M059J (cell line): ENCODE data around the gene NGF. TPM values are rescaled to one million over a fixed set of nuclear protein-coding genes. Genes with fewer than 3 reads are reported as not detected.

ENCODE experiments used
- DNase-seq: peaks from one replicate; pipeline ENCODE4 v3.0.0-alpha.2; 2012; ENCODE audit warnings: low read depth
- total RNA-seq: library from RNA; depleted of rRNA; stranded (reverse); fragments of >200 nt; shearing (Covaris generic); gene quantifications from 2 replicates; pipeline ENCODE4 v1.2.3, GENCODE V29; 2014

Gene NGF
- total RNA-seq, 1 experiment from 2014 or later = 7.6 TPM

- DNase-seq = no peak
These were observed 54.8 kb downstream of the NGF start for GRCh38 chr1:115283249-115283648.

- DNase-seq = no peak
These were observed 55.2 kb downstream of the NGF start for GRCh38 chr1:115282807-115283208.

GRCh38 chr1:115281143-115281542, 56.9 kb downstream of the NGF start:
- no peak for DNase-seq

GRCh38 chr1:115280064-115280463, 58.0 kb downstream of the NGF start:
- DNase-seq = peak; percentile 24

- no peak for DNase-seq
These were observed 59.8 kb downstream of the NGF start for GRCh38 chr1:115278211-115278610.

GRCh38 chr1:115277276-115277675, 60.8 kb downstream of the NGF start:
- DNase-seq = peak; percentile 70

GRCh38 chr1:115275216-115275615, 62.8 kb downstream of the NGF start:
- peak; percentile 38 for DNase-seq

GRCh38 chr1:115274467-115274866, 63.6 kb downstream of the NGF start:
- no peak for DNase-seq

GRCh38 chr1:115266729-115267421, 71.2 kb downstream of the NGF start:
- no peak for DNase-seq

- DNase-seq = no peak
These were observed 73.0 kb downstream of the NGF start for GRCh38 chr1:115265099-115265498.

GRCh38 chr1:115262886-115263285, 75.2 kb downstream of the NGF start:
- no peak for DNase-seq

GRCh38 chr1:115261496-115261895, 76.6 kb downstream of the NGF start:
- no peak for DNase-seq

GRCh38 chr1:115258302-115258866, 79.7 kb downstream of the NGF start:
- DNase-seq = peak; percentile 65

GRCh38 chr1:115257591-115257990, 80.5 kb downstream of the NGF start:
- no peak for DNase-seq

GRCh38 chr1:115255154-115255553, 82.9 kb downstream of the NGF start:
- peak; percentile 34 for DNase-seq

- no peak for DNase-seq
These were observed 85.5 kb downstream of the NGF start for GRCh38 chr1:115252585-115252984.

GRCh38 chr1:115251856-115252255, 86.2 kb downstream of the NGF start:
- peak; percentile 81 for DNase-seq

- peak; percentile 31 for DNase-seq
These were observed 86.7 kb downstream of the NGF start for GRCh38 chr1:115251340-115251748.

- peak; percentile 44 for DNase-seq
These were observed 91.5 kb downstream of the NGF start for GRCh38 chr1:115246526-115246925.

GRCh38 chr1:115245227-115245626, 92.8 kb downstream of the NGF start:
- DNase-seq = no peak

GRCh38 chr1:115242543-115242942, 95.5 kb downstream of the NGF start:
- no peak for DNase-seq

GRCh38 chr1:115241309-115241708, 96.7 kb downstream of the NGF start:
- peak; percentile 33 for DNase-seq

GRCh38 chr1:115240297-115240696, 97.8 kb downstream of the NGF start:
- peak; percentile 67 for DNase-seq

GRCh38 chr1:115239426-115239825, 98.6 kb downstream of the NGF start:
- DNase-seq = peak; percentile 93
